Esophagus mucosa (tissue), 1 donor: ENCODE results near the gene FLG. TPM values are rescaled to one million over a fixed set of nuclear protein-coding genes. Genes with fewer than 3 reads are reported as not detected.
A peak's percentile ranks its signal among the peaks of the same experiment; 100 is the strongest.
"Not testable (repeated sequence)": the region's sequence is repeated elsewhere in the genome, so short reads cannot be mapped to it uniquely, and the experiment has no call there.

Experiments
- ATAC-seq: fragments of 200-7000 bp; cut with Tn5 transposase; one replicate; pipeline ENCODE4 v1.9.1; 2020
- total RNA-seq: library from RNA; stranded (reverse); gene quantifications from one replicate; pipeline ENCODE4 v1.2.4, GENCODE V29; 2023
- donor health status: DM: yes; HTN: yes; CAD: no.

Gene FLG
- total RNA-seq = 0.40 TPM

- ATAC-seq = peak; percentile 74
Measured at GRCh38 chr1:152325111-152325510, at the start of gene FLG. Gene FLG, minus strand, starts transcription at chr1:152325239. Its CDS starts 9,783 bp downstream, at chr1:152315456.

- ATAC-seq = peak; percentile 26
Measured at GRCh38 chr1:152374451-152374850, 49.4 kb upstream of the FLG start.

GRCh38 chr1:152372672-152373071, 47.6 kb upstream of the FLG start:
- ATAC-seq = no peak

- ATAC-seq = peak; percentile 99
Measured at GRCh38 chr1:152367436-152367835, 42.4 kb upstream of the FLG start.

- peak; percentile 37 for ATAC-seq
Measured at GRCh38 chr1:152359906-152360305, 34.9 kb upstream of the FLG start, which contains the start of gene FLG2. Gene FLG2, minus strand, starts transcription at chr1:152360006. Its CDS starts 1,122 bp downstream, at chr1:152358884.

- ATAC-seq = no peak
Measured at GRCh38 chr1:152356736-152357135, 31.7 kb upstream of the FLG start.

- ATAC-seq = no peak
Measured at GRCh38 chr1:152349611-152350010, 24.6 kb upstream of the FLG start.

- ATAC-seq = no peak
Measured at GRCh38 chr1:152348447-152348846, 23.4 kb upstream of the FLG start.

GRCh38 chr1:152347116-152347728, 22.2 kb upstream of the FLG start:
- ATAC-seq = peak; percentile 78

GRCh38 chr1:152344438-152344837, 19.4 kb upstream of the FLG start:
- ATAC-seq = peak; percentile 88

GRCh38 chr1:152343006-152343405, 18.0 kb upstream of the FLG start:
- no peak for ATAC-seq

- no peak for ATAC-seq
Measured at GRCh38 chr1:152335399-152335798, 10.4 kb upstream of the FLG start.

- no peak for ATAC-seq
Measured at GRCh38 chr1:152328801-152329391, 3.9 kb upstream of the FLG start.

- no peak for ATAC-seq
Measured at GRCh38 chr1:152313970-152314369, 11.1 kb downstream of the FLG start.

GRCh38 chr1:152313319-152313801, 11.7 kb downstream of the FLG start:
- ATAC-seq = no peak

GRCh38 chr1:152312169-152312568, 12.9 kb downstream of the FLG start:
- not testable (repeated sequence) for ATAC-seq

- ATAC-seq = no peak
Measured at GRCh38 chr1:152309955-152310354, 15.1 kb downstream of the FLG start.

- not testable (repeated sequence) for ATAC-seq
Measured at GRCh38 chr1:152309320-152309901, 15.6 kb downstream of the FLG start.

GRCh38 chr1:152308758-152309157, 16.3 kb downstream of the FLG start:
- not testable (repeated sequence) for ATAC-seq

- ATAC-seq = not testable (repeated sequence)
Measured at GRCh38 chr1:152307970-152308369, 17.1 kb downstream of the FLG start.

- ATAC-seq = not testable (repeated sequence)
Measured at GRCh38 chr1:152306123-152306522, 18.9 kb downstream of the FLG start.

GRCh38 chr1:152304773-152305172, 20.3 kb downstream of the FLG start:
- not testable (repeated sequence) for ATAC-seq

- not testable (repeated sequence) for ATAC-seq
Measured at GRCh38 chr1:152303139-152303872, 21.7 kb downstream of the FLG start.
